ENCODE data around the gene PNPLA7. TPM values are rescaled to one million over a fixed set of nuclear protein-coding genes. Genes with fewer than 3 reads are reported as not detected.

PNPLA7 gene
- total and polyA plus RNA-seq, 7 donors = 1.2 to 22.3 (median 7.7) TPM

DNA sequence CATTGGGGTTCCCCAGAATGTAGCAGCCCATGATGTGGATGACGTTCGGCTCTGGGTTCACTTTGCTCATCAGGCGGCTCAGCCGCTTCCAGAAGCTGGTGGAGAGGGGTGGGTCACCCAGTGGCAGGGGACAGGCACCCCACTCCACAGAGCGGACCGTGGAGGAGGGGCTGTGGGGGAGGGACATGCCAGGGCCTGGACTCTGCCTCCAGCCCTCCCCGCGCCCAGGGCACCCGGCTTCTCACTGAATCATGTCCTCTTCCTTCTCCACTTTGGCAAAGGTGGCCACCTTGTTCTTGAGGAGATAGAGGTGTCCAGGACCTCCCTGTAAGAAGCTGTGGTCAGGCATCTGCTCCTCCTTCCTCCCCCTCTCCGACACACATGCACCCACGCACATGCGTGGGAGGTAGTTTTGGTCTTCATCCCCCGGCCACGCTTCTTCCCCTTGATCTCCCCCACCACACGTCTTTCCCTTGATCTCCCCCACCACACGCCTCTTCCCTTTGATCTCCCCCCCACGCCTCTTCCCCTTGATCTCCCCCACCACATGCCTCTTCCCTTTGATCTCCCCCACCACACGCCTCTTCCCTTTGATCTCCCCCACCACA lies 100.2 kb downstream of the PNPLA7 start:
- H3K36me3 ChIP-seq (ENCODE audit: insufficient read depth in 1 of 2, low read depth in 1 of 2) = peaks cover 0 to 26% of the 10 kb centered on the region in 2 donors
- TF ChIP-seq, protein P1, sequence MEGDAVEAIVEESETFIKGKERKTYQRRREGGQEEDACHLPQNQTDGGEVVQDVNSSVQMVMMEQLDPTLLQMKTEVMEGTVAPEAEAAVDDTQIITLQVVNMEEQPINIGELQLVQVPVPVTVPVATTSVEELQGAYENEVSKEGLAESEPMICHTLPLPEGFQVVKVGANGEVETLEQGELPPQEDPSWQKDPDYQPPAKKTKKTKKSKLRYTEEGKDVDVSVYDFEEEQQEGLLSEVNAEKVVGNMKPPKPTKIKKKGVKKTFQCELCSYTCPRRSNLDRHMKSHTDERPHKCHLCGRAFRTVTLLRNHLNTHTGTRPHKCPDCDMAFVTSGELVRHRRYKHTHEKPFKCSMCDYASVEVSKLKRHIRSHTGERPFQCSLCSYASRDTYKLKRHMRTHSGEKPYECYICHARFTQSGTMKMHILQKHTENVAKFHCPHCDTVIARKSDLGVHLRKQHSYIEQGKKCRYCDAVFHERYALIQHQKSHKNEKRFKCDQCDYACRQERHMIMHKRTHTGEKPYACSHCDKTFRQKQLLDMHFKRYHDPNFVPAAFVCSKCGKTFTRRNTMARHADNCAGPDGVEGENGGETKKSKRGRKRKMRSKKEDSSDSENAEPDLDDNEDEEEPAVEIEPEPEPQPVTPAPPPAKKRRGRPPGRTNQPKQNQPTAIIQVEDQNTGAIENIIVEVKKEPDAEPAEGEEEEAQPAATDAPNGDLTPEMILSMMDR (IDR thresholded peaks at IDR 0.05) = no peak
- WGBS, 3 donors = 92 to 93% (median 93%) methylated on average over 17 to 18 of the region's 18 CpGs
- intact Hi-C loops (cut with DNase I) = no loop called here
- peaks cover 2% of the 10 kb centered on the region for H3K4me1 ChIP-seq
- no peaks in the 10 kb centered on the region for H3K9me3 ChIP-seq
- no peak overlapping the region for H3K4me3 ChIP-seq
- no peak for ATAC-seq
- no peak overlapping the region for H3K27ac ChIP-seq
- no peaks in the 10 kb centered on the region for H3K27me3 ChIP-seq (ENCODE audit: insufficient read depth in 3 of 3, low read length in 2 of 3)
- DNase-seq = peak in 1 of 2 donors; percentile 51

DNA sequence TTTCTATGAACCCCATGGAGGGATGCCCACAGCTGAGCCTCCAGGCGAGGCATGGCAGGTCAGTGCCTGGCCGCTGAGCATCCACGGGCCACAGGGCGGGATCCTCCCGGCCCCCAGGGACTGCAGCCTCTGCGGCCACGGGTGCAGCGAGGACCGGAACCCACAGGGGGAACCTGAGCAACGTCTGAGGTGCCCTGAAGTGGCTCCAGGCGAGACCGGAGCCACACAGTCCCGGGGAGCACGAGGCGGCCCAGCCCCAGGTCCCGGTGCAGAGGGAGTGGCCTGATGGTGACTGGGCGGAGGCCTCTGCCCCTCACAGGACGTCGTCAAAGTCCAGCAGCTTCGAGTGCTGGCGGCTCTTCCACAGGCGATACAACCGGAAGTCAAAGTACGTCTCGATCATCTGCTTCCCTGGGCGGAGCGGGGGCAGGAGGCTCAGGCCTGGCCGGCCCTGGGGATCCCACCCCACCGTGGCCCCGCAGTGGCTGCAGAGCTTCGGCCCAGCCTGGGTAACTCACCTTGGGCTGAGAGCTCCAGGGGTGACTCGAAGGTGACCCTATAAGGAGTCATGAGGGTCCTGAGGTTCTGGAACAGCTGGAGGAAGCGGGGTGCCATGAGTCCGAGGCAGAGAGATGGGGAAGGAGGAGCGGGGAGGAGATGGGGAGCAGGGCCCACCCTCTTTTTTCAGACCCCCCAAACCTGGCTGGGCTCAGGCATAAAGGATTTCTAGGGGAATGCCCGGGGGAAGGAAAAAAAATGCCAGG lies 100.9 kb downstream of the PNPLA7 start:
- Histone ChIP-seq H3K36me3 (ENCODE audit: insufficient read depth in 1 of 2, low read depth in 1 of 2) (peaks cover 0 to 25% of the 10 kb centered on the region in 2 donors), H3K27me3 (ENCODE audit: insufficient read depth in 3 of 3, low read length in 2 of 3) (no peaks in the 10 kb centered on the region), H3K4me3 (no peak overlapping the region), H3K27ac (no peak overlapping the region), H3K4me1 (peaks cover 3% of the 10 kb centered on the region), H3K9me3 (no peaks in the 10 kb centered on the region)
- intact Hi-C loops (cut with DNase I) = no loop called here
- WGBS, 3 donors = 84 to 87% (median 87%) methylated on average over 36 of the region's 36 CpGs
- no peak for ATAC-seq
- TF ChIP-seq, protein P1 (IDR thresholded peaks at IDR 0.05) = no peak
- DNase-seq = peak in 1 of 2 donors; percentile 42

DNA sequence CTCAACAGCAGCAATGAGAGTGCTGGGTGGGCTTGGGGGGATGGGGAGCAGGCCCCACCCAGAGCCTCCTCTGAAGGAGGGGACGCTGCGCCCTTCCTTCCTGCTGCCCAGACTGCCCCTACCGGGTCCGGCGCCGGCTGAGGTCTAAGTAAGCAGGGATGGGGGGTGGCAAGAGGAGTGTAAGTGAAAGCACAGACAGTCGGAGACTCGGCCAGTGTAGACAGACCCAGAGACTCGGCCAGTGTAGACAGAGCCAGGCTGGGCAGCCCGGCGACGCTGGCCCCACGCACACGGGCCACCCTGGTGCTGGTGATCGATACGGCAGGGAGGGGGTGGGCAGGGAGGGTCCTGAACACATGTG lies 101.6 kb downstream of the PNPLA7 start:
- Histone ChIP-seq H3K27ac (no peak overlapping the region), H3K4me1 (peaks cover 3% of the 10 kb centered on the region), H3K9me3 (no peaks in the 10 kb centered on the region), H3K27me3 (ENCODE audit: insufficient read depth in 3 of 3, low read length in 2 of 3) (peaks cover 0 to 1% (median 0%) of the 10 kb centered on the region in 3 donors), H3K4me3 (no peak overlapping the region), H3K36me3 (ENCODE audit: insufficient read depth in 1 of 2, low read depth in 1 of 2) (peaks cover 0 to 25% of the 10 kb centered on the region in 2 donors)
- WGBS, 3 donors = 88 to 90% (median 88%) methylated on average over 15 to 16 of the region's 16 CpGs
- TF ChIP-seq, protein P1 (IDR thresholded peaks at IDR 0.05) = no peak
- ATAC-seq = no peak
- intact Hi-C loops (cut with DNase I) = no loop called here
- DNase-seq = peak; percentile 13 to 43

DNA sequence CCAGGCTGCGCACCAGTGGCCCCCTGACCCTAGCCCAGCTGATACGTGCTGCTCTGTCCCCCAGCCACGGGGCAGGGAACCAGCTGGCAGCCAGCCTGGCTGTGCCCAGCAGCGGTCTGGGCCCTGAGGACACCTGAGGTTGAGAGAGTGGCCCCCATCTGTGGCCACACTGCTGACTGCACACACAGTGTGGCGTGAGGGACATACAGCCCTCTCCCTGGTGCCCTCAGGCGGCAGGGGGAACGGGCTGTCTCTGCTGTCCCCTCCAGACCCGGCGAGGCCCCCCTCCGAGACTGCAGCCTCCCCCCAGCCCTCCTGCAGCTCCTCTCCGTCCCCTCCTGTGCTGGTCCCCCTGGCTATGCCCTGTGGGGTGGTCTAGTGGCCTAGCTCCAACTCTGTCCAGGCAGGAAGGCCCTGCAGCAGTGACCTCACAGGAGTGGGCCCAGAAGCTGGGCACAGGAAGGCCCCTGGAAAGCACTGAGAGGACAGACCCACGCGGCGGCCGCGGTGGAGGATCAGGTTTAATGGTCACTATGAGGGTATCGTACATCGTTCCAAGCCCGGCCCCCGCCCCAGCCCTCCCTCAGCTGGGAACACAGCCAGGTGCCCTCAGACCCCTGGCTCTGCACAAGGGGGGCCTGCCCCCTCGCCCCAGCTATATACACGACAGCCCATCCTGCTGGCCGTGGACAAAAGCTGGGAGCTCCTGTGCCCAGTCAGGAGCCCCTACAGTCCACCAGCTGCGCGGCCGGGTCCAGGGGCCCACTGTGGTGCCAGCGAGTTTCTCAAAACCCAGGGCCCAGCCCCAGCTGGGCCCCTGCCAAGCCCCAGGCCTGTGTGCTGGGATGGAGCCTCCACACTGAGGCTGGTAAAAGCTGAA lies 102.2 kb downstream of the PNPLA7 start:
- ATAC-seq (no peak), DNase-seq (peak; percentile 18 to 50)
- Histone ChIP-seq H3K4me3 (no peak overlapping the region), H3K27me3 (ENCODE audit: insufficient read depth in 3 of 3, low read length in 2 of 3) (peaks cover 0 to 5% (median 0%) of the 10 kb centered on the region in 3 donors), H3K4me1 (peaks cover 3% of the 10 kb centered on the region), H3K27ac (no peak overlapping the region), H3K9me3 (no peaks in the 10 kb centered on the region), H3K36me3 (ENCODE audit: insufficient read depth in 1 of 2, low read depth in 1 of 2) (peaks cover 0 to 24% of the 10 kb centered on the region in 2 donors)
- intact Hi-C loops (cut with DNase I) = no loop called here
- TF ChIP-seq, protein P1 (IDR thresholded peaks at IDR 0.05) = no peak
- WGBS, 3 donors = 73 to 77% (median 75%) methylated on average over 26 to 27 of the region's 27 CpGs

All from psoas muscle (tissue), 8 donors.